WTC11 (cell line): ENCODE results near the gene SCO1. TPM values are rescaled to one million over a fixed set of nuclear protein-coding genes. Genes with fewer than 3 reads are reported as not detected.

Experiments
- ATAC-seq: fragments of 200-7000 bp; cut with Tn5 transposase; 2 replicates; pipeline ENCODE4 v1.10.0; 2021; ENCODE audit warnings: mild to moderate bottlenecking, moderate library complexity
- CTCF ChIA-PET: fragments of 300-600 bp; sonication (Branson Sonifier 250); formaldehyde crosslinking; loops from one replicate; lab custom pipeline; 2021; ENCODE audit warnings: antibody characterized with exemption; lab: Charles Lee
- POLR2A ChIA-PET: fragments of 350-600 bp; sonication (Branson Sonifier 250); formaldehyde crosslinking; loops from one replicate; lab custom pipeline; 2021; ENCODE audit warnings: antibody characterized with exemption; lab: Charles Lee
- DNase-seq: peaks from one replicate; pipeline ENCODE4 v3.0.0; 2021; ENCODE audit warnings: low spot score
- H3K27ac Mint-ChIP-seq: 2 replicates; pipeline ENCODE4 v1.8.0; 2021; ENCODE audit warnings: mixed read lengths
- H3K27me3 Mint-ChIP-seq: 2 replicates; pipeline ENCODE4 v1.8.0; 2021; ENCODE audit warnings: low read depth, mild to moderate bottlenecking, moderate library complexity, mixed read lengths
- H3K36me3 Mint-ChIP-seq: 2 replicates; pipeline ENCODE4 v1.8.0; 2021; ENCODE audit warnings: mixed read lengths
- H3K4me1 Mint-ChIP-seq: 2 replicates; pipeline ENCODE4 v1.8.0; 2022; ENCODE audit warnings: mixed read lengths
- H3K4me3 Mint-ChIP-seq: 2 replicates; pipeline ENCODE4 v1.8.0; 2021; ENCODE audit warnings: mild to moderate bottlenecking, moderate library complexity, mixed read lengths
- H3K9me3 Mint-ChIP-seq: 2 replicates; pipeline ENCODE4 v1.8.0; 2021; ENCODE audit warnings: mixed read lengths
- ATF2 ChIP-seq: sonication (generic); formaldehyde crosslinking; IDR thresholded peaks from 2 replicates; pipeline ENCODE4 v1.8.1; 2022; ENCODE audit warnings: low read depth, missing genetic modification reagents, borderline replicate concordance
- ATF3 ChIP-seq: sonication (generic); formaldehyde crosslinking; conservative IDR thresholded peaks from 2 replicates; pipeline ENCODE4 v1.8.1; 2022; ENCODE audit warnings: mild to moderate bottlenecking, missing genetic modification reagents
- CBFB ChIP-seq: sonication (generic); formaldehyde crosslinking; IDR thresholded peaks from 2 replicates; pipeline ENCODE4 v1.8.1; 2022; ENCODE audit warnings: mild to moderate bottlenecking, low read depth, missing genetic modification reagents
- CDX4 ChIP-seq: fragments of 250-450 bp; sonication (Bioruptor Pico); IDR thresholded peaks from 2 replicates; pipeline ENCODE4 v1.9.0; 2021; ENCODE audit warnings: moderate library complexity, mild to moderate bottlenecking, inconsistent platforms, borderline replicate concordance
- CREM ChIP-seq: sonication (generic); formaldehyde crosslinking; IDR thresholded peaks from 2 replicates; pipeline ENCODE4 v1.8.1; 2022; ENCODE audit warnings: mild to moderate bottlenecking, missing genetic modification reagents, moderate library complexity
- E2F1 ChIP-seq: sonication (generic); formaldehyde crosslinking; IDR thresholded peaks from 2 replicates; pipeline ENCODE4 v1.8.0; 2022; ENCODE audit warnings: mild to moderate bottlenecking, missing genetic modification reagents
- E2F5 ChIP-seq: sonication (generic); formaldehyde crosslinking; IDR thresholded peaks from 2 replicates; pipeline ENCODE4 v1.8.1; 2022; ENCODE audit warnings: mild to moderate bottlenecking, moderate library complexity, missing genetic modification reagents
- FOXP1 ChIP-seq: sonication (generic); formaldehyde crosslinking; IDR thresholded peaks from 2 replicates; pipeline ENCODE4 v1.8.0; 2022; ENCODE audit warnings: missing genetic modification reagents, mild to moderate bottlenecking, moderate library complexity, borderline replicate concordance
- GABPB1 ChIP-seq: sonication (generic); formaldehyde crosslinking; IDR thresholded peaks from 2 replicates; pipeline ENCODE4 v1.8.1; 2023; ENCODE audit warnings: mild to moderate bottlenecking, missing genetic modification reagents
- GRHL2 ChIP-seq: fragments of 250-450 bp; sonication (Bioruptor Pico); IDR thresholded peaks from 2 replicates; pipeline ENCODE4 v1.8.0; 2022; ENCODE audit warnings: mild to moderate bottlenecking, moderate library complexity; ENCODE audit not compliant: insufficient replicate concordance, severe bottlenecking
- JAZF1 ChIP-seq: fragments of 250-450 bp; sonication (Bioruptor Pico); IDR thresholded peaks from 2 replicates; pipeline ENCODE4 v1.9.0; 2021; ENCODE audit warnings: moderate library complexity, mild to moderate bottlenecking, inconsistent platforms
- MLX ChIP-seq: sonication (generic); formaldehyde crosslinking; IDR thresholded peaks from 2 replicates; pipeline ENCODE4 v1.8.1; 2023; ENCODE audit warnings: mild to moderate bottlenecking, missing genetic modification reagents, moderate library complexity
- MYBL2 ChIP-seq: sonication (generic); formaldehyde crosslinking; IDR thresholded peaks from 2 replicates; pipeline ENCODE4 v1.8.1; 2023; ENCODE audit warnings: mild to moderate bottlenecking, moderate library complexity, missing genetic modification reagents
- OVOL2 ChIP-seq: fragments of 250-450 bp; sonication (Bioruptor Pico); IDR thresholded peaks from 2 replicates; pipeline ENCODE4 v1.9.0; 2021; ENCODE audit warnings: mild to moderate bottlenecking, borderline replicate concordance
- RORB ChIP-seq: fragments of 250-450 bp; sonication (Bioruptor Pico); IDR thresholded peaks from 2 replicates; pipeline ENCODE4 v1.9.0; 2021; ENCODE audit warnings: mild to moderate bottlenecking
- SMAD4 ChIP-seq: sonication (generic); formaldehyde crosslinking; IDR thresholded peaks from 2 replicates; pipeline ENCODE4 v1.8.0; 2022; ENCODE audit warnings: mild to moderate bottlenecking, missing genetic modification reagents
- TCF7 ChIP-seq: sonication (generic); formaldehyde crosslinking; IDR thresholded peaks from 2 replicates; pipeline ENCODE4 v1.8.0; 2022; ENCODE audit warnings: mild to moderate bottlenecking, low read depth, missing genetic modification reagents, moderate library complexity
- ZMAT4 ChIP-seq: fragments of 250-450 bp; sonication (Bioruptor Pico); IDR thresholded peaks from 2 replicates; pipeline ENCODE4 v1.9.0; 2021; ENCODE audit warnings: mild to moderate bottlenecking
- ZNF671 ChIP-seq: fragments of 250-450 bp; sonication (Bioruptor Pico); IDR thresholded peaks from 2 replicates; pipeline ENCODE4 v1.8.0; 2021; ENCODE audit warnings: mild to moderate bottlenecking
- ZSCAN18 ChIP-seq: fragments of 250-450 bp; sonication (Bioruptor Pico); IDR thresholded peaks from 2 replicates; pipeline ENCODE4 v2.1.2; 2022; ENCODE audit warnings: mild to moderate bottlenecking, moderate library complexity
- total RNA-seq: library from RNA; stranded (reverse); gene quantifications from 3 replicates; pipeline ENCODE4 v1.2.3, GENCODE V29; 2021

The SCO1 gene
- total RNA-seq, 1 experiment from 2014 or later = 63.8 TPM

- no peaks in the 10 kb centered on the region for H3K9me3 Mint-ChIP-seq
- H3K27me3 Mint-ChIP-seq = no peaks in the 10 kb centered on the region
- POLR2A ChIA-PET = no interaction called here
- no peaks in the 10 kb centered on the region for H3K36me3 Mint-ChIP-seq
- CTCF ChIA-PET = interaction anchor here (0.6 to 3.8 kb wide), 24 partner anchors 10 to 907 kb away, joined by 3 to 99 read pairs (median 4); partner anchors contain the start of gene PIRT
- no peak for ATAC-seq
- H3K4me1 Mint-ChIP-seq = peaks cover 17% of the 10 kb centered on the region
- no peak for DNase-seq
- TF ChIP-seq CDX4 (no peak), GRHL2 (CRISPR knock-in tag) (no peak), E2F1 (CRISPR knock-in tag) (no peak), FOXP1 (CRISPR knock-in tag) (no peak), JAZF1 (CRISPR knock-in tag) (no peak), OVOL2 (CRISPR knock-in tag) (no peak), MYBL2 (no peak), GABPB1 (no peak), CREM (CRISPR knock-in tag) (no peak), ZMAT4 (CRISPR knock-in tag) (no peak), E2F5 (CRISPR knock-in tag) (no peak), TCF7 (CRISPR knock-in tag) (no peak), ZSCAN18 (CRISPR knock-in tag) (no peak), ZNF671 (CRISPR knock-in tag) (no peak), MLX (CRISPR knock-in tag) (no peak), SMAD4 (CRISPR knock-in tag) (no peak), ATF2 (no peak), RORB (CRISPR knock-in tag) (no peak), CBFB (CRISPR knock-in tag) (no peak), ATF3 (CRISPR knock-in tag) (no peak)
- H3K27ac Mint-ChIP-seq = no peak overlapping the region
- H3K4me3 Mint-ChIP-seq = no peak overlapping the region
Measured at GRCh38 chr17:10737736-10738135, 40.4 kb upstream of the SCO1 start.
